ENCODE measurements around the gene HUWE1.

HUWE1 gene

GRCh38 chrX:53594354-53594753 is 92.2 kb downstream of the HUWE1 start:
- no peak overlapping the region for H3K4me3 ChIP-seq (ENCODE audit: low read depth, low read length)
- no peak for TF ChIP-seq CTCF (IDR thresholded peaks at IDR 0.05; ENCODE audit: borderline replicate concordance, insufficient read depth, low read depth, low read length)

- TF ChIP-seq CTCF (IDR thresholded peaks at IDR 0.05; ENCODE audit: borderline replicate concordance, insufficient read depth, low read depth, low read length), result no peak
- H3K4me3 ChIP-seq (ENCODE audit: low read depth, low read length), result no peak overlapping the region
Observed at GRCh38 chrX:53587795-53588420, 98.6 kb downstream of the HUWE1 start.

GRCh38 chrX:53584891-53585290 is 101.6 kb downstream of the HUWE1 start:
- no peak for TF ChIP-seq CTCF (IDR thresholded peaks at IDR 0.05; ENCODE audit: borderline replicate concordance, insufficient read depth, low read depth, low read length)
- H3K4me3 ChIP-seq (ENCODE audit: low read depth, low read length), result no peak overlapping the region

GRCh38 chrX:53583571-53583970 is 102.9 kb downstream of the HUWE1 start:
- no peak for TF ChIP-seq CTCF (IDR thresholded peaks at IDR 0.05; ENCODE audit: borderline replicate concordance, insufficient read depth, low read depth, low read length)
- H3K4me3 ChIP-seq (ENCODE audit: low read depth, low read length), result no peak overlapping the region

- H3K4me3 ChIP-seq (ENCODE audit: low read depth, low read length), result no peak overlapping the region
- TF ChIP-seq CTCF (IDR thresholded peaks at IDR 0.05; ENCODE audit: borderline replicate concordance, insufficient read depth, low read depth, low read length), result no peak
Observed at GRCh38 chrX:53580742-53581504, 105.6 kb downstream of the HUWE1 start.

GRCh38 chrX:53571494-53571893 is 115.0 kb downstream of the HUWE1 start:
- no peak overlapping the region for H3K4me3 ChIP-seq (ENCODE audit: low read depth, low read length)
- TF ChIP-seq CTCF (IDR thresholded peaks at IDR 0.05; ENCODE audit: borderline replicate concordance, insufficient read depth, low read depth, low read length), result no peak

- no peak overlapping the region for H3K4me3 ChIP-seq (ENCODE audit: low read depth, low read length)
- TF ChIP-seq CTCF (IDR thresholded peaks at IDR 0.05; ENCODE audit: borderline replicate concordance, insufficient read depth, low read depth, low read length), result no peak
Observed at GRCh38 chrX:53563324-53563723, 123.2 kb downstream of the HUWE1 start.

Data from GM12875 (cell line).